Right atrium auricular region (tissue), 2 donors: Measurements from ENCODE around the gene THTPA. TPM values are rescaled to one million over a fixed set of nuclear protein-coding genes. Genes with fewer than 3 reads are reported as not detected.
A peak's percentile ranks its signal among the peaks of the same experiment; 100 is the strongest.
"Not testable (repeated sequence)": the region's sequence is repeated elsewhere in the genome, so short reads cannot be mapped to it uniquely, and the experiment has no call there.

Source experiments
- DNase-seq: peaks from one replicate; pipeline ENCODE4 v3.0.0-alpha.2; 2019; ENCODE audit warnings: low spot score
- H3K27ac ChIP-seq, 2 donors: fragments of 200-600 bp; sonication (generic); 1 replicate in 1 of 2; 2 replicates in 1 of 2; pipeline ENCODE4 v1.5.1; 2016 to 2019
- H3K27me3 ChIP-seq, 2 donors: fragments of 200-600 bp; sonication (generic); one replicate each; pipeline versions ENCODE4 v1.5.1 to v1.6.0; 2017 to 2019
- H3K36me3 ChIP-seq: fragments of 200-600 bp; sonication (generic); one replicate; pipeline ENCODE4 v1.5.1; 2016
- H3K4me1 ChIP-seq, 2 donors: fragments of 200-600 bp; sonication (generic); one replicate each; pipeline versions ENCODE4 v1.5.1 to v1.6.0; 2017 to 2019
- H3K4me3 ChIP-seq, 2 donors: fragments of 200-600 bp; sonication (generic); 1 replicate in 1 of 2; 2 replicates in 1 of 2; pipeline ENCODE4 v1.5.1; 2017 to 2019; ENCODE audit warnings: mild to moderate bottlenecking in 1 of 2, moderate library complexity in 1 of 2
- H3K9me3 ChIP-seq, 2 donors: fragments of 200-600 bp; sonication (generic); one replicate each; pipeline ENCODE4 v1.5.1; 2019
- total RNA-seq, 2 donors: library from RNA; depleted of rRNA; stranded (reverse); fragments of >200 nt; gene quantifications; one replicate each; pipeline ENCODE4 v1.1.0, GENCODE V29; 2016
- TF ChIP-seq, protein P1 (sequence below), 2 donors: fragments of 200-600 bp; sonication (generic); IDR thresholded peaks; one replicate each; pipeline ENCODE4 v1.5.1; 2019; ENCODE audit warnings: antibody characterized with exemption in 2 of 2

Gene THTPA
- total RNA-seq, 2 donors from 2014 or later: 22.6 to 27.3 TPM

DNA sequence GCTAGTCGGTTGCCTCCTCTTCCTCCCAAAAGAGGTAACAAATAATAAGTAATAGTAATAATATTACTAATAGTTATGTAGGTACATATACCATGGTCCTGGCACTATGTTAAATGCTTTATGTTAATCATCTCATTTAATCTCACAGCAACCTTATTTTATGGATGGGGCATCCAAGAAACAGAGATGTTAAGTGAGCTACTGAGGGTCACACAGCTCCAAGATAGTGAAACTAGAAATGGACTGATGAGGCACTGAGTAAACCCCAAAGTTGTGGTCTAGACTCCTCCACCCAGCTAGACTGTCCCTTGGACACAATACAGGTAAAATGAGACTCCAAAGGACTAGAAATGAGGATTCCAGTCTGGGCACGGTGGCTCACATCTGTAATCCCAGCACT lies 19.6 kb upstream of the THTPA start:
- no peak for DNase-seq
- H3K4me3 ChIP-seq: no peak overlapping the region
- H3K27ac ChIP-seq: no peak overlapping the region
- peaks cover 0 to 8% of the 10 kb centered on the region in 2 donors for H3K4me1 ChIP-seq
- H3K9me3 ChIP-seq: no peaks in the 10 kb centered on the region
- TF ChIP-seq, protein P1, sequence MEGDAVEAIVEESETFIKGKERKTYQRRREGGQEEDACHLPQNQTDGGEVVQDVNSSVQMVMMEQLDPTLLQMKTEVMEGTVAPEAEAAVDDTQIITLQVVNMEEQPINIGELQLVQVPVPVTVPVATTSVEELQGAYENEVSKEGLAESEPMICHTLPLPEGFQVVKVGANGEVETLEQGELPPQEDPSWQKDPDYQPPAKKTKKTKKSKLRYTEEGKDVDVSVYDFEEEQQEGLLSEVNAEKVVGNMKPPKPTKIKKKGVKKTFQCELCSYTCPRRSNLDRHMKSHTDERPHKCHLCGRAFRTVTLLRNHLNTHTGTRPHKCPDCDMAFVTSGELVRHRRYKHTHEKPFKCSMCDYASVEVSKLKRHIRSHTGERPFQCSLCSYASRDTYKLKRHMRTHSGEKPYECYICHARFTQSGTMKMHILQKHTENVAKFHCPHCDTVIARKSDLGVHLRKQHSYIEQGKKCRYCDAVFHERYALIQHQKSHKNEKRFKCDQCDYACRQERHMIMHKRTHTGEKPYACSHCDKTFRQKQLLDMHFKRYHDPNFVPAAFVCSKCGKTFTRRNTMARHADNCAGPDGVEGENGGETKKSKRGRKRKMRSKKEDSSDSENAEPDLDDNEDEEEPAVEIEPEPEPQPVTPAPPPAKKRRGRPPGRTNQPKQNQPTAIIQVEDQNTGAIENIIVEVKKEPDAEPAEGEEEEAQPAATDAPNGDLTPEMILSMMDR (IDR thresholded peaks at IDR 0.05): no peak
- H3K36me3 ChIP-seq: no peaks in the 10 kb centered on the region
- H3K27me3 ChIP-seq: no peaks in the 10 kb centered on the region

DNA sequence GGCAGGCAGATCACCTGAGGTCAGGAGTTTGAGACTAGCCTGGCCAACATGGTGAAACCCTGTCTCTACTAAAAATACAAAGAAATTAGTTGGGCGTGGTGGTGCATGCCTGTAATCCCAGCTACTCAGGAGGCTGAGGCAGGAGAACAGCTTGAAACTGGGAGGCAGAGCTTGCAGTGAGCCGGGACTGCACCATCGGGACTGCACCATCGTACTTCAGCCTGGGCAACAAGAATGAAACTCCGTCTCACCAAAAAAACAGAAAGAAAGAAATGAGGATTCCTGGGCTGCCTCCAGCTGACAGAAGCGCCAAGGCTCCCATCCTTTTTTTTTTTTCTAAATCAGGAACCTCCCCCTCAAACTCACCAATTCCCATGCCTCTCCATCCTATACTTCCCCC lies 19.2 kb upstream of the THTPA start:
- DNase-seq, H3K4me3 ChIP-seq, H3K4me1 ChIP-seq, H3K27me3 ChIP-seq, H3K27ac ChIP-seq, H3K36me3 ChIP-seq, H3K9me3 ChIP-seq: not testable (repeated sequence)

DNA sequence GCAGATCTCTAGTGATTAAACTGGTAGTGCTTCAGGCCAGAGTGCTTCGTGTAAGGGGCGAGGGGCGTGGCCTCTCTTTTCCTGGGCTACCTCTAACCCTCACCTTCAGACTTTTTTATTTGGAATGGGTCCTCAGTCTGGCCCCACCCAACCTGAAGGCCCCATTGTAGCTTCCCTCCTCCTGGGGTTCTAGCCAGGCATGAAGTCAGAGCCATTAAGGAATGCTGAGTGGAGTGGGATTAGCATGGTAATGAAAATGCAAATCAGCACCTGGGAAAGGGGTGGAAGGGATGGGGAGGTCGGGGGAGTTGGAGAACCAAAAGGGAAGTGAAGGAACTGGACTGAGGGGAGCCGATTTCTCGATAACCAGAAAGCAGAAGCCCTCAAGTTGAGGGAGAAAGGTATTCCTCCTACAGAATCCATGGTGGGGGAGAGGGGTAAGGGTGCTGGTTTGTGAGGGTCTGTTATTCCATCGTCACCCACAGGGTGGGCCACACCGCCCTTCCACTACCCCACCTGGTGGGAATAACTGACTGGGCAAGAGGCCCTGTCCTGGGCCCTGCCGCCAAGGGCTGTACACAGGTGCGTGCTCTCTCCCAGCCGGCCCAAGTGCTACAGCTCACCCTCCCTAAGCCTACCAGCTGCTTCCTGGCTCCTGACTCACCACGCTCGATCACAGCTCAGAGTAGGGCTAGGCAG lies 18.6 kb upstream of the THTPA start:
- no peak overlapping the region for H3K4me3 ChIP-seq
- H3K27me3 ChIP-seq: no peaks in the 10 kb centered on the region
- TF ChIP-seq, protein P1 (IDR thresholded peaks at IDR 0.05): no peak
- no peaks in the 10 kb centered on the region for H3K9me3 ChIP-seq
- no peak for DNase-seq
- H3K27ac ChIP-seq: no peak overlapping the region
- no peaks in the 10 kb centered on the region for H3K36me3 ChIP-seq
- peaks cover 0 to 8% of the 10 kb centered on the region in 2 donors for H3K4me1 ChIP-seq

DNA sequence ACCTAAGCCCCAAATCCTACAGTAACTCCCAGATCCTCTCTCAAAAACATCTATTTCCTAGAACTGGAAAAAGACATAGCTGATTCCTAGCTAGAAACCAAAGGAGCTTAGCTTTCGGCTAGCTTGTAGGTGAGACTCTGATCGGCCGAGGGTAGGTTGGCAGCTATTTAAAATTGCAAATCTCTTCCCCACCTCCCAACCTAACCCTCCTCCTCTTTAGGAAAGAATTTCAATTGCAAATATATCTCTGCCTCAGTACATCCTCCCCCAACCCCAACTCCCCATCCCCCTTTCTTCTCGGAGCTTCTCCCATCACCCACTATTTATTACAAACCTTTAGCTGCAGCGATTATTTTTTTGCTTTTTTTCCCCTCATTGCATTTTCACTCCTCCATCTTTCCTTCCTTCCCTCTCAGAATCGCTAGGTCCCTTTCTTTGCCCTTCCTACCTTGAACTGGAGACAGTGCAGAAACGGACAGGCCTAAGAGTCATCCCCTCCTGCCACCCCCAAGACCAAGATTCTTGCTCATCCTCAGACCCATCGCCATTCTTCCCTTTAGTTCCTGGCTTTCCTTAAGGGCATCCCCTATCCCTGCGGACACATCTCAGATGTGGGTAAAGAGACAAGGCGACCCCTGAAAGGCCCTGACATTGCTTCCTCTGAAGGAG lies 17.9 kb upstream of the THTPA start:
- Histone ChIP-seq H3K27ac (no peak overlapping the region), H3K27me3 (no peaks in the 10 kb centered on the region), H3K4me1 (peaks cover 0 to 8% of the 10 kb centered on the region in 2 donors), H3K9me3 (no peaks in the 10 kb centered on the region), H3K4me3 (no peak overlapping the region), H3K36me3 (no peaks in the 10 kb centered on the region)
- TF ChIP-seq, protein P1 (IDR thresholded peaks at IDR 0.05): no peak
- no peak for DNase-seq

DNA sequence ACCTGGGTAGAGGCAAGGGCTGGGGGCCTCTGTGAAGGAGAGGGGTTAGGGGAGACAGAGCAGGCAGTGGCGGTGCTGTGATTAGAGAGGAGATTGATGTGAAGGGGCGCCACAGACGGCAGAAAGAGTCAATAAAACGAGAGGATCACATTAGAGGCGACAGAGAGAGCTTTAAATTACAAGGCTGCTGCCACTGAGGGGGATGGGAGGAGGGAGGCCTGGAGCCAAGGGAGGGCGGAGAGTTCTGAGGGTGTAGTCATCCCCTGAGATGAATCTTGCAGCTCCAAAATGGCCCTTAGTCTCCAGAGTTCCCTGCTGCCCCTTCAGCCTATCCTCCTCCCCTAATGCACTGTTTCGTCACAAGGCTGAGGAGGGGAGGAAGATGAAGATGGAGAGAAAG lies 17.3 kb upstream of the THTPA start:
- no peaks in the 10 kb centered on the region for H3K27me3 ChIP-seq
- peaks cover 0 to 8% of the 10 kb centered on the region in 2 donors for H3K4me1 ChIP-seq
- H3K36me3 ChIP-seq: no peaks in the 10 kb centered on the region
- TF ChIP-seq, protein P1 (IDR thresholded peaks at IDR 0.05): no peak
- DNase-seq: no peak
- H3K4me3 ChIP-seq: no peak overlapping the region
- no peaks in the 10 kb centered on the region for H3K9me3 ChIP-seq
- H3K27ac ChIP-seq: no peak overlapping the region

DNA sequence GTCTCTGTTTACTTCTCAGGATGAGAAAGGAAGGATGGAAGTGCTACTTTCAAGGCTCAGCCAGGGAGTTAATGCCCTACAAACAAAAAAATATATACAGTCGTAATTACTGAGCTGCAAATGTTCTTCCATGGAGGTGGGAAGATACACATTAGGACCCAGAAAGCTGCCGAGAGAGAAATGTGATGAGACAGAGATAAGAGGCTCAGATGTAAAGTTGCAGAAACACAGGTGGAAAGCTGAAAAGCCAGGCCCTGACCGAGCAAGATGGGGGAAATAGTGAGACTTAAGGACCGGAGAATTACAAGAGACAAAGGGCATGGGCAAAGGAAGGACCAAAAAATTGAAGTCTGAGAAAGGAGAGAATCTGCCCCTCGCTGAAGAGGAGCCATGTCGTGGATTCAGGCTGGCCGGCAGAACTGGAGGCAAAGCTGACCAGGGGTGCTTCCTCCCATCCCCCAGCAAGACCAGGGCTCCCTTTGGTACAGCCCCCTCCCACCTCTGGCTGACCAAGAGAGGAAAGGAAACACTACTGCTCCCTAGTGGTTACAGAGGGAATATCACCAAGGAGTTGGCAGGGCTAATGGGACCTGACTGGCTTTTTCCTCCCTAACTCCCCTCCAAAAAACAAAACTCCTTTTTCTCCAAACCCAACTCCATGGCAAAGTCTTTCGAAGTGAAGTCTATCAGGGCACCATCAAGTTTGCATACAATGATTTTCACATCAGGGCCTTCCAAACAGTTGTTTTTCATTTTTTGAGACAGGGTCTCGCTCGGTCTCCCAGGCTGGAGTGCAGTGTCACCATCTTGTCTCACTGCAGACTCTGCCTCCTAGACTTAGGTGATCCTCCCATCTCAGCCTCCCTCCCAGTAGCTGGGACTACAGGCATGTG lies 16.6 kb upstream of the THTPA start:
- Histone ChIP-seq H3K27ac (no peak overlapping the region), H3K4me3 (no peak overlapping the region), H3K4me1 (peaks cover 0 to 8% of the 10 kb centered on the region in 2 donors), H3K27me3 (no peaks in the 10 kb centered on the region), H3K9me3 (no peaks in the 10 kb centered on the region), H3K36me3 (no peaks in the 10 kb centered on the region)
- no peak for DNase-seq
- TF ChIP-seq, protein P1 (IDR thresholded peaks at IDR 0.05): peak; percentile 67 to 77
